ENCODE results near the gene EIF2S3.

- TF ChIP-seq POLR2AphosphoS5 (IDR thresholded peaks at IDR 0.05) (no peak), CTCF (IDR thresholded peaks at IDR 0.05) (no peak), EP300 (IDR thresholded peaks at IDR 0.05) (no peak)
Measured at GRCh38 chrX:24098932-24099331, 44.2 kb downstream of the EIF2S3 start.

All from gastroesophageal sphincter (tissue), 3 donors.